Small intestine (tissue), 7 donors: Measurements from ENCODE around the gene URB2. TPM values are rescaled to one million over a fixed set of nuclear protein-coding genes. Genes with fewer than 3 reads are reported as not detected.

Source experiments
- DNase-seq, 2 donors: peaks; one replicate each; pipeline versions ENCODE4 v3.0.0 to v3.0.0-alpha.2; 2013
- FAIRE-seq: peaks from 2 replicates; lab custom pipeline; 2012; peaks lifted over from hg19 to GRCh38; lab: Jason Lieb, UNC
- H3K27ac ChIP-seq, 3 donors: one replicate each; pipeline ENCODE4 v1.5.1; 2013; ENCODE audit warnings: low read length in 2 of 3, mild to moderate bottlenecking in 2 of 3, control low read depth in 1 of 3, inconsistent platforms in 1 of 3, low read depth in 1 of 3, moderate library complexity in 1 of 3
- H3K27me3 ChIP-seq, 3 donors: one replicate each; pipeline ENCODE4 v1.6.1; 2013; ENCODE audit warnings: low read length in 3 of 3, inconsistent platforms in 1 of 3; ENCODE audit not compliant: control insufficient read depth in 3 of 3, insufficient read depth in 3 of 3
- H3K36me3 ChIP-seq, 3 donors: one replicate each; pipeline ENCODE4 v1.6.1; 2013; ENCODE audit warnings: low read length in 3 of 3, inconsistent platforms in 1 of 3, low read depth in 1 of 3, mild to moderate bottlenecking in 1 of 3, moderate library complexity in 1 of 3; ENCODE audit not compliant: control insufficient read depth in 3 of 3, insufficient read depth in 2 of 3
- H3K4me1 ChIP-seq, 3 donors: one replicate each; pipeline ENCODE4 v1.6.1; 2013; ENCODE audit warnings: low read length in 2 of 3, inconsistent platforms in 1 of 3, low read depth in 1 of 3, mild to moderate bottlenecking in 1 of 3, moderate library complexity in 1 of 3; ENCODE audit not compliant: control insufficient read depth in 3 of 3, insufficient read depth in 2 of 3
- H3K4me3 ChIP-seq, 3 donors: one replicate each; pipeline ENCODE4 v1.5.1; 2013; ENCODE audit warnings: low read length in 3 of 3, control low read depth in 1 of 3, inconsistent platforms in 1 of 3, low read depth in 1 of 3, mild to moderate bottlenecking in 1 of 3, moderate library complexity in 1 of 3
- H3K9me3 ChIP-seq, 2 donors: one replicate each; pipeline ENCODE4 v1.6.1; 2013; ENCODE audit warnings: low read depth in 1 of 2, low read length in 1 of 2; ENCODE audit not compliant: control insufficient read depth in 2 of 2, insufficient read depth in 1 of 2
- WGBS, 3 donors: extraction: QIAGEN DNeasy Blood & Tissue Kit; methylation state at CpG; one replicate each; pipeline ENCODE4 v1.1.7; 2013; 5-methylcytosine and 5-hydroxymethylcytosine counted together
- polyA plus RNA-seq, 4 donors: library from polyadenylated mRNA; stranded (reverse) in 3 of 4; unstranded in 1 of 4; fragments of 200-250 nt in 3 of 4; fragments of 120-200 nt in 1 of 4; gene quantifications; one replicate each; pipeline versions ENCODE4 v1.2.1 to v1.2.3, GENCODE V29; 2013
- donor health status: healthy with polysubstance abuse.
- donor health status: control.
- donor health status: control.
- donor health status: Bipolar disorder and iron deficiency.
- donor health status: healthy.

The URB2 gene
- polyA plus RNA-seq, 4 donors: 0.54 to 5.7 (median 2.9) TPM

GRCh38 chr1:229643996-229644745 is 18.1 kb downstream of the URB2 start:
- no peak overlapping the region for H3K27ac ChIP-seq
- no peak for DNase-seq
- no peak overlapping the region for H3K4me3 ChIP-seq
- 88 to 97% (median 94%) methylated on average over 6 of the region's 6 CpGs for WGBS, 3 donors
- peaks cover 8 to 45% (median 8%) of the 10 kb centered on the region in 3 donors for H3K36me3 ChIP-seq
- H3K4me1 ChIP-seq: no peaks in the 10 kb centered on the region
- H3K9me3 ChIP-seq: no peaks in the 10 kb centered on the region
- no peaks in the 10 kb centered on the region for H3K27me3 ChIP-seq
- no peak for FAIRE-seq

- DNase-seq (no peak), FAIRE-seq (no peak)
- peaks cover 12 to 44% (median 13%) of the 10 kb centered on the region in 3 donors for H3K36me3 ChIP-seq
- H3K27ac ChIP-seq: no peak overlapping the region
- H3K9me3 ChIP-seq: no peaks in the 10 kb centered on the region
- 93 to 97% (median 97%) methylated on average over 15 of the region's 15 CpGs for WGBS, 3 donors
- no peaks in the 10 kb centered on the region for H3K4me1 ChIP-seq
- H3K27me3 ChIP-seq: no peaks in the 10 kb centered on the region
- H3K4me3 ChIP-seq: no peak overlapping the region
Measured at GRCh38 chr1:229645324-229645993, 19.4 kb downstream of the URB2 start.

GRCh38 chr1:229648406-229648805 is 22.4 kb downstream of the URB2 start:
- DNase-seq (no peak), FAIRE-seq (no peak)
- no peaks in the 10 kb centered on the region for H3K4me1 ChIP-seq
- no peaks in the 10 kb centered on the region for H3K27me3 ChIP-seq
- no peaks in the 10 kb centered on the region for H3K9me3 ChIP-seq
- 95 to 97% (median 96%) methylated on average over 4 of the region's 4 CpGs for WGBS, 3 donors
- H3K27ac ChIP-seq: no peak overlapping the region
- H3K4me3 ChIP-seq: no peak overlapping the region
- peaks cover 9 to 48% (median 17%) of the 10 kb centered on the region in 3 donors for H3K36me3 ChIP-seq

DNA sequence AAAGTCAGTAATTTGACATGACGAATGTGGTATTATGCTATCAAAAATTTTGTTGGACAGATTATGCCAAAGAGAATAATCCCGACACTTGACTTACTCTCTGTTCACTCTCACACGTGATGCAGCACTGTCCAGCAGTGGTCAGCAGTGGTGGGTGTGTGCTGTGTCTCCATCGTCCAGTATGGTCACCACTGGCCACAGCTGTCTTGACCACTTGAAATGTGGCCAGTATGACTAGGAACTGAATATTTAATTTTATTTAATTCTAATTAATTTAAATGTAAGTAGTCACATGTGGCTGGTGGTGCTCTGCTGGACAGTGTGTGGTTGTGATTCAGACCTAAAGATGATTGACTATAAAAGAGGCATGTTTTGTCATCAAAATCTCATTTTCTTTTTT is 24.0 kb downstream of the URB2 start:
- H3K36me3 ChIP-seq: peaks cover 13 to 45% (median 15%) of the 10 kb centered on the region in 3 donors
- FAIRE-seq: no peak
- DNase-seq: no peak
- no peak overlapping the region for H3K4me3 ChIP-seq
- no peaks in the 10 kb centered on the region for H3K4me1 ChIP-seq
- 91 to 98% (median 94%) methylated on average over 4 of the region's 4 CpGs for WGBS, 3 donors
- no peaks in the 10 kb centered on the region for H3K9me3 ChIP-seq
- no peaks in the 10 kb centered on the region for H3K27me3 ChIP-seq
- no peak overlapping the region for H3K27ac ChIP-seq

DNA sequence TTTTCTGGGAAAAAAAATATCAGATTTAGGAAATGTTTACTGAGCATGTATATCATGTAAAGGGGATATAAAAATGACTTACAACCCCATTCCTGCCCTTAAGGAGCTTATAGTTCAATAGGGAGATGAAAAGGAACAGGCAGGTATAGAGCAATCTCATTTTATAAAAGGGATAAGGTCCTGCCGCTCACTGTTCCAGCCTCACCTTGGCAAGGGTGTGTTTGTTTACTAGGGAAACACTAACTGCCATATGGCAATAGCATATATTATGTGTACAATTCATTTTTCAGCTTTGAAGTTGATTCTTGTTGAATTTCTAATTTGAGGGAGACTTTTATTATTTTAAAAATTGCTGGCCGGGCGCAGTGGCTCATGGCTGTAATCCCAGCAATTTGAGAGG is 25.5 kb downstream of the URB2 start:
- 88 to 93% (median 88%) methylated on average over 3 of the region's 3 CpGs for WGBS, 3 donors
- no peak overlapping the region for H3K27ac ChIP-seq
- no peaks in the 10 kb centered on the region for H3K27me3 ChIP-seq
- H3K4me1 ChIP-seq: no peaks in the 10 kb centered on the region
- no peak overlapping the region for H3K4me3 ChIP-seq
- peak in 1 of 2 donors; percentile 17 for DNase-seq
- FAIRE-seq: no peak
- H3K9me3 ChIP-seq: no peaks in the 10 kb centered on the region
- H3K36me3 ChIP-seq: peaks cover 16 to 40% (median 17%) of the 10 kb centered on the region in 3 donors

DNA sequence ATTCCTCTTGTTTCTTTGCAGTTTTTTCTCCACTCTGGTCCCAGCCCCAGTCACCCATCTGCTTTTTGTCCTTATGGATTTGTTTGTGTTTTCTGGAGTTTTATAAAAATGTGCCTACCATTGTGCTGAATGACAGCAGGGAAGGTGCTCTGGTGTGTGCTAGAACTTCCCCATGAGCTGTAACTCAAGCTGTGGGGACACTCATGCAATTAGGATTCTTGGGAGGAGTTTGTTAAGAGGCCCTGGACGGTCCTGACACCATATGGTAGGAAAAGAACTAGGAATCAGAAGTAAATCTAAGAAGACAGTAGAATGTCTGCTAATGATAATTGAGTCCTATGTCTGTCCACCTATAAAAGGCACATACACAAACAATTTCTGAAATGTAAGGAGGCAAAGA is 27.4 kb downstream of the URB2 start:
- 80 to 87% (median 84%) methylated on average over 1 of the region's 1 CpG for WGBS, 3 donors
- Histone ChIP-seq H3K27me3 (no peaks in the 10 kb centered on the region), H3K36me3 (peaks cover 13 to 32% (median 18%) of the 10 kb centered on the region in 3 donors), H3K9me3 (no peaks in the 10 kb centered on the region), H3K27ac (no peak overlapping the region), H3K4me3 (no peak overlapping the region), H3K4me1 (no peaks in the 10 kb centered on the region)
- FAIRE-seq (no peak), DNase-seq (no peak)

DNA sequence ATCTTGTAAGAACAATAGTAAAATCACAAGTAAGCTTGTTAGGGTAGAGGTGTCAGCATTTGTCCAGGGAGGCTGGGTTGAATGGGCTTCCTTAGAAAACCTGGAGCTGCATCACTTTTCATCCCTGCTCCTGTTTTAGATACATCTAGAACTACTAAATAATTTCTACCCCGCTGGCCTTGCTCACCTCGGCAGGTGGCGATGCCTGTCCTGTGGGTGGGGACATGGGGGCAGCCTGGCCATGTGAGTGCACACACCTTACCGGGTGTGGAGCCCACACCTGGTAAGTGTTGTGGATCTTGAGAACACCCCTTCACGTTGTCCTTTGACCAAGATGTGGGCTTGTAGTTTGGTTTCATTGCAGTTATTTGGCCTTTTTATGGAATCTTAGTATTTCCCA is 29.7 kb downstream of the URB2 start:
- H3K27me3 ChIP-seq: no peaks in the 10 kb centered on the region
- no peaks in the 10 kb centered on the region for H3K4me1 ChIP-seq
- FAIRE-seq (no peak), DNase-seq (no peak)
- no peak overlapping the region for H3K27ac ChIP-seq
- H3K36me3 ChIP-seq: peaks cover 9 to 35% (median 19%) of the 10 kb centered on the region in 3 donors
- 76 to 91% (median 82%) methylated on average over 5 of the region's 5 CpGs for WGBS, 3 donors
- no peaks in the 10 kb centered on the region for H3K9me3 ChIP-seq
- H3K4me3 ChIP-seq: no peak overlapping the region

DNA sequence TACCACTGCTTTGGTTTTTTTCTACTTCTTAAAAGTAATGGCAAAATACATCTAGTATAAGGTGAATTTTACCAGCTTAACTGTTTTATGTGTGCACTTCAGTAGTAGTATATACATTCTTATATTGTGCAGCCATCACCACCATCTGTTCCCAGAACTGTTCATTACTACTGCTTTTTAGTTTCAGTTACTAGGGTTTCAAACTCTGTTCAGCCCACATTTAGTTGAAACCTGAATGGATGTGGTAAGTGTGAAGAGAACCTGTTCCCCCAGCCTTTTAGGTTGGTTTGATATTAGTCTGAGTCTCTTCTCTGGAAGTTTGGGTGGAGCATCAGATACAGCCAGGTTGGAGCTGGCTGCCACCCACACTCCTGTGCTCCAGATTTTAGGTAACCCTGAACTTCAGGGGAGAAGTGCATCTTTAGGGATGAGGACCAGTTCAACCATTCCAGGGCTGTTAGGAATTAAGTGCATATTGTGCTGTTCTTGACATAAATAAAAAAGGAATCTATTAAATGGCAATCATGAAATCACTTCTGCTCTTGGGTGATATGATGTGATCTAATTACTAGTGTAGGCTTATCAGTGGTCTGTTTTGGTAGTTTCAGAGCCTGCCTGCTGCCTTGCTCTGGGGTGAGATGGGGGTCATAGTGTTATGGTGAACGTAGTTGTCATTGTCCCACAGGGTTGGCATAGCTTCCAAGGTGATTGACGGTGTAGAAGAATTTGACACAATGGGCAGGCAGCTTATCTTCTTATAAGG is 32.1 kb downstream of the URB2 start:
- no peak for FAIRE-seq
- WGBS, 3 donors: 84 to 98% (median 95%) methylated on average over 2 of the region's 2 CpGs
- no peak for DNase-seq

More for the DNA sequence above, 32.1 kb downstream of the URB2 start:
- H3K4me3 ChIP-seq: no peak overlapping the region
- H3K27ac ChIP-seq: no peak overlapping the region
- H3K36me3 ChIP-seq: peaks cover 9 to 31% (median 16%) of the 10 kb centered on the region in 3 donors
- H3K27me3 ChIP-seq: no peaks in the 10 kb centered on the region
- no peaks in the 10 kb centered on the region for H3K4me1 ChIP-seq
- no peaks in the 10 kb centered on the region for H3K9me3 ChIP-seq
